ENCODE data around the gene PPP1R2C. TPM values are rescaled to one million over a fixed set of nuclear protein-coding genes. Genes with fewer than 3 reads are reported as not detected.

The PPP1R2C gene
- total RNA-seq: not detected

DNA sequence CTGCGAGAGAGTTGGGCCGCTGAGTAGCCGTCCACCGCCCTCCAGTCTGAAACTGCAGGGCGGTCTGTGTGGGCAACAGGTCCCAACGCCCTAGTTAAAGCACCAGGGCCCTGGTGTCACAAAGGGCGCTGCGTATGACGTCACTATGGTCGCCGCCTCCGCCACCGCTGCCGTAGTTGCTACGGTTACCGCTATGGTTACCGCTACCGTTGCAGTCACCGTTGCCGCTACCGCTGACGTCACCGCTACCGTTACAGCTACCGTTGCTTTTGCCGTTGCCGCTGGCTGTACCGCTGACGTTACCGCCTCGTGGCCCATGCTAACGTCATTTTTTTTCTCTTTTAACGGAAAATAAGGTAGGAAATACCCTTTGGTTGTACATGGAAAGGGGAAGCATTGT is at the start of gene PPP1R2C:
Gene PPP1R2C, minus strand, starts transcription at position 68 of the 400 bp plus-strand sequence. CDS start 84 bp downstream, outside the sequence.
- in situ Hi-C loops (cut with MboI; ENCODE audit: low pct_unique_long_range_greater_than_20kb in 2 of 9, low sequenced_read_pairs in 9 of 9, unreplicated experiment in 9 of 9): no loop called here
- Histone ChIP-seq H3K4me1 (replicated peaks in 1 of 2) (no peaks in the 10 kb centered on the region), H3K4me3 (no peak within 1 kb of the TSS), H3K27ac (no peak within 1 kb of the TSS)
- 58 to 100% (median 97%) methylated on average over 1 to 23 of the region's 33 CpGs; no CpG with 5 or more reads in 5 of the 10 experiments for WGBS, 10 experiments
- no peak for ATAC-seq (replicated peaks in 6 of 8)

DNA sequence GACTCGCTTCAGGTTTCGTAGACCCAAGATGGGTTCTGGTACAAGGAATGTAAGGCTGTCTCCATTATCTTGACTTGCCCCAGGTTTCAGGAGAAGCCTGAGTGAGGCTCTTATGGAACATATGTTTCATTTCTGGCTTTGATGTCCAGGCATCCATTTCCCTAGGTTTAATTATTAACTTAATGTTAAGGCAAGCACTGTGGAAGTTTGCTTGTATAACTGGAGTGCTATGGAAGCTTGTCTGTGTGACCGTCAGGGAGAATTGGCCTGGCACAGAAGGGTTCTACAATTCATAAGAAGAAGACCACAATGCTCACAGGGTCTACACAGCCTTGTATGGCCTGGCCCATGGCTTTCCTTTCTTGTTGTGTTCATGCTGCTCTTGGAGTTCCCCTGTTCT is 47.2 kb upstream of the PPP1R2C start:
- Histone ChIP-seq H3K4me3 (no peak overlapping the region), H3K27ac (no peak overlapping the region), H3K4me1 (replicated peaks in 1 of 2) (no peaks in the 10 kb centered on the region)
- 57 to 100% (median 100%) methylated on average over 2 of the region's 3 CpGs; no CpG with 5 or more reads in 7 of the 10 experiments for WGBS, 10 experiments
- in situ Hi-C loops (cut with MboI; ENCODE audit: low pct_unique_long_range_greater_than_20kb in 2 of 9, low sequenced_read_pairs in 9 of 9, unreplicated experiment in 9 of 9): no loop called here
- no peak for ATAC-seq (replicated peaks in 6 of 8)

DNA sequence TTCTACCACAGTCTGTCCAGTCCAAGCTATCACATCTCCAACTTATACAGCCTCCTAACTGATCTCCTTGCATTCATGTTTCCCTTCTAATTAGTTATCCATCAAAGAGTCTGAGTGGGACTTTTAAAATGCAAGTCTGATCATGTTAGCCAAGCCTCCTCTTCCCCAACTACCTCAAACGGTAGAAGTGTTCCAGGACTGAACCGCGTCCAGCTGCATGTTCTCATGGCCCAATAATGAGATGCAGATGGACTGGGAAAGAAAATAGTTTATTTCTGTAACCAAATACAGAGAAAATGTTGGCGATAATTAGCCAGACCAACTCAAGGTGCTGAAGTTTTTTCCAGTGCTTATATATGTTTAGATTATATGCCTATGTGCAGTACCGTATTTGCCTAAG is 46.6 kb upstream of the PPP1R2C start:
- Histone ChIP-seq H3K27ac (no peak overlapping the region), H3K4me3 (no peak overlapping the region), H3K4me1 (replicated peaks in 1 of 2) (no peaks in the 10 kb centered on the region)
- in situ Hi-C loops (cut with MboI; ENCODE audit: low pct_unique_long_range_greater_than_20kb in 2 of 9, low sequenced_read_pairs in 9 of 9, unreplicated experiment in 9 of 9): no loop called here
- ATAC-seq (replicated peaks in 6 of 8): no peak
- WGBS, 10 experiments: 94 to 100% methylated on average over 1 to 2 of the region's 5 CpGs; no CpG with 5 or more reads in 8 of the 10 experiments

DNA sequence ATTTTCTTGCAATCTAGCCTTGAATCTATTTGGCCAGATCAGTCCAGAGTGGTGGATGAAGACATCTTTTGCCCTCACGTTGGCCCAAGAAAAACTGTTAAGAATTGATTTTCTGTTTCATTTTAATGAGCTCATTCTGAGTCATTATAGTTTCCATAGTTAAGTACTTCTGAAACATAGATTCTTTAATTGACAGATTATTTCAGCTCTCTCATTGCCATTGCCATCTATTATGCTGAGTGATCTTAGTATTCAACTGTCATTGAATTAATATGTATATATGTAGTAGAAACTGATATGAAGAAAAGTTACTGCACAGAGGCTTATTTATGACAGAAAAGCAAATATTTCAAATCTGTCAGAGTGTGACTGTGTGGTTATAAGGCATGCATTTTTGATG is 45.5 kb upstream of the PPP1R2C start:
- Histone ChIP-seq H3K4me3 (no peak overlapping the region), H3K4me1 (replicated peaks in 1 of 2) (no peaks in the 10 kb centered on the region), H3K27ac (no peak overlapping the region)
- ATAC-seq (replicated peaks in 6 of 8): no peak
- in situ Hi-C loops (cut with MboI; ENCODE audit: low pct_unique_long_range_greater_than_20kb in 2 of 9, low sequenced_read_pairs in 9 of 9, unreplicated experiment in 9 of 9): no loop called here
- WGBS, 10 experiments: 0 to 100% (median 100%) methylated on average over 1 of the region's 1 CpG; no CpG with 5 or more reads in 7 of the 10 experiments

DNA sequence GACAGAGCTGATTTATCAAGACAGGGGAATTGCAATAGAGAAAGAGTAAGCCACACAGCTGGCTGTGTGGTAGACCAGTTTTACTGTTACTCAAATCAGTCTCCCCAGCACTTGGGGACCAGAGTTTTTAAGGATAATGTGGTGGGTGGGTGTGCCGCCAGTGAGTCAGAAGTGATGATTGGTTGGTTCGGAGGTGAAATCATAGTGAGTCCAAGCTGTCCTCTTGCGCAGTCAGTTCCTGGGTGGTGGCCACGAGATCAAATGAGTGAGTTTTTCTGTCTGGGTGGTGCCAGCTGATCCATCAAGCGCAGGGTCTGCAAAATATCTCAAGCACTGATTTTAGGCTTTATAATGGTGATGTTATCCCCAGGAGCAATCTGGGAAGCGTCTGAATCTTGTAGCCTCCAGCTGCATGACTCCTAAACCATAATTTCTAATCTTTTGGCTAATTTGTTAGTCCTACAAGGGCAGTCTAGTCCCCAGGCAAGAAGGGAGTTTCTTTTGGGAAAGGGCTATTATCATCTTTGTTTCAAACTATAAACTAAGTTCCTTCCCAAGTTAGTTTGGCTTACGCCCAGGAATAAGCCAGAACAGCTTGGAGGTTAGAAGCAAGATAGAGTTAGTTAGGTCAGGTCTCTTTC is 44.0 kb upstream of the PPP1R2C start:
- no peak for ATAC-seq (replicated peaks in 6 of 8)
- 40 to 90% methylated on average over 1 to 5 of the region's 7 CpGs; no CpG with 5 or more reads in 8 of the 10 experiments for WGBS, 10 experiments
- Histone ChIP-seq H3K4me3 (no peak overlapping the region), H3K27ac (no peak overlapping the region), H3K4me1 (replicated peaks in 1 of 2) (no peaks in the 10 kb centered on the region)
- in situ Hi-C loops (cut with MboI; ENCODE audit: low pct_unique_long_range_greater_than_20kb in 2 of 9, low sequenced_read_pairs in 9 of 9, unreplicated experiment in 9 of 9): no loop called here

DNA sequence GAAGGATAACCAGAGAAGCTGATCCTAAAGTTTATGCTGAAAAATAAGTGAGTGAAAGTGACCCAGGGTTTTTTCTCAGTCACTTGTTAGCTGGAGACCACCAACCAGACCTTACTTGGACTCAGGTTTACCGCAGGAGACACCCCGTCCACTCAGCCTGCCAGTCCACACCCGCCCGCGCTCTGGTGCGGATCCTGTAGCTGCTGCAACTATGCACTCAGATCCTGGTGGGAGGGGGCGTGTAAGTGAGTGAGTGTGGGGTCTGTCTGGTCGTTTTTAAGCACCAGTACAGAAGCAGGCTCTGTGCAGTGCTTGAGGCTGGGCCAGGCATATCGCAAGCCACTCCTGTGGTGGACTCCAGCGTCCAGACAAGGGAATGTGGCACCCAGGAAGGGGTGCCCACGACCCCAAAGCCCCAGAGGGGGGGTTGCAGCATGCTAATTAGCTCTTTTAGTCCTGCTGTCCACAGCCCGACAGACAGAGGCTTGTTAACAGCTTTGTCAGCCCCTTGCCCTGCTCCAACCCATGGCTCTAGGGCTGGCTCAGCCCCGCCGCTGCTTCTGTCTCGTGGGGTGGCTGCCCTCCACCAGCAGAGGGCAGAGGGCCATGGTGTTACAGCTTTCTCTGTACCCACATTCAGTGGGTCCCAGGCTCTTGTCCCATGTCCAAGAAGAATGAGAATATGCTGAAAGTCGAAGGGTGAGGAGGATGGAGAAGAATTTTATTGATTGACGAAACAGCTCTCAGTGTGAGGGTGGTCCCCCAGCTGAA is 40.4 kb upstream of the PPP1R2C start:
- H3K4me1 ChIP-seq (replicated peaks in 1 of 2): no peaks in the 10 kb centered on the region
- in situ Hi-C loops (cut with MboI; ENCODE audit: low pct_unique_long_range_greater_than_20kb in 2 of 9, low sequenced_read_pairs in 9 of 9, unreplicated experiment in 9 of 9): no loop called here
- no peak for ATAC-seq (replicated peaks in 6 of 8)
- no peak overlapping the region for H3K27ac ChIP-seq
- 0 to 84% (median 75%) methylated on average over 1 to 5 of the region's 17 CpGs; no CpG with 5 or more reads in 6 of the 10 experiments for WGBS, 10 experiments
- no peak overlapping the region for H3K4me3 ChIP-seq

DNA sequence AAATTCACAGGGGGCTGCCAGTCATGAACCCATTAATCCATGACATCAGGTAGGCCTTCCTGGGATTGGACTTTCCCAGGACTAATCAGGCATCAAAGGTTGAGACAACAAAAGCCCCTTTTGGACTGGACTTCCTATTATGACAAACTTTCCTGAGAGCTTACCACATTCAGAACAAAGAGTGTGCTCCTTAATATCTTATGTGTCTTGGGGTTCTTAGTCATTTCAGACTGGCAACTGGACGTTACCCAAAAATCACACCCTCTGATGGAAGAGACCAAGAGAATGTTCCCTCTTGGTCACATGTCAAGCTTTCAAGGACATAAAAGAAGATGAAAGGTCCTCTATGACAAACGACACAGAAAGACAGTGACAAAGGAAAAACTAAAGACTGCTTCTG is 31.6 kb upstream of the PPP1R2C start:
- H3K4me3 ChIP-seq: no peak overlapping the region
- no peaks in the 10 kb centered on the region for H3K4me1 ChIP-seq (replicated peaks in 1 of 2)
- no peak for ATAC-seq (replicated peaks in 6 of 8)
- WGBS, 10 experiments: 0 to 100% (median 31%) methylated on average over 1 to 2 of the region's 2 CpGs; no CpG with 5 or more reads in 2 of the 10 experiments
- H3K27ac ChIP-seq: no peak overlapping the region
- in situ Hi-C loops (cut with MboI; ENCODE audit: low pct_unique_long_range_greater_than_20kb in 2 of 9, low sequenced_read_pairs in 9 of 9, unreplicated experiment in 9 of 9): no loop called here

DNA sequence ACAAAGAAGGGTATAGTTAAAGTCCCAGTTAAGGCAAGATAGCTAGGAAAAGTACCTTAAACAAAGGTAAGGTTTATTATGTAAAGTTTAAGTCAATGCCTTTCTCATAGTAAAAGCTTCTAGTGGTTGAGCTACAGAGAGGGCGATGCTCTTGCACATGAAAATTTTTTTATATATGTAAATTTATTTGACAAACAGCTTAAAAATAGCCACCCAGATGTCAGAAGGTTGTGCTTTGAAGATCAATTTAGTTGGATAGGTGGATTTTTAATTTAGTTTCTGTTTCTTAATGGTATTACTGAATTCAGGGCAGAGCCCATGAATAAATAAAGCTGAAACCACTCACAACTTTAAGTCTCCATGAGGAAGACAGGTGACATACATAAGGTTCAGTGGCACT is 29.4 kb upstream of the PPP1R2C start:
- Histone ChIP-seq H3K4me1 (replicated peaks in 1 of 2) (no peaks in the 10 kb centered on the region), H3K4me3 (no peak overlapping the region), H3K27ac (no peak overlapping the region)
- in situ Hi-C loops (cut with MboI; ENCODE audit: low pct_unique_long_range_greater_than_20kb in 2 of 9, low sequenced_read_pairs in 9 of 9, unreplicated experiment in 9 of 9): no loop called here
- peak in 1 of 8 experiments; percentile 45 for ATAC-seq (replicated peaks in 6 of 8)
- 80 to 100% (median 100%) methylated on average over 1 of the region's 1 CpG; no CpG with 5 or more reads in 6 of the 10 experiments for WGBS, 10 experiments

DNA sequence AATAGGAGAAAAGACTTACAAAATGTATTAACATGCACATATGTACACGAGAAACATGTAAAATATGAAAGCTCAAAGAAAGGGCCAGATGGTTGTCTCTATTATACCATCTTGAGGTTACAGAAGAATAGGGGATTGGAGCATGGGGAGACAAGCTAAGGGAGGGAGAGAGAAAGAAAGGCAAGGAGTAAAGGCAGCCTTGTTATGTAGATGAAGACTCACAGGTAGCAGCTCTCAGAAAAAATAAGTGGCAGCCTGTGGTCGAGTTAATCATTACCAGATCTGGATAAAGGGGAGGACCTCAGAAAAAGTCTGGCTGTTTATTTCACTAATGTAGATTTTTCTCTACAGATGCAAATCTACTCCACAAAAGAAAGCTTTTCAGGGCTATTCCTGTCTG is 26.6 kb upstream of the PPP1R2C start:
- no peak overlapping the region for H3K4me3 ChIP-seq
- no peak overlapping the region for H3K27ac ChIP-seq
- peak in 4 of 8 experiments; percentile 15 to 43 (median 30) for ATAC-seq (replicated peaks in 6 of 8)
- in situ Hi-C loops (cut with MboI; ENCODE audit: low pct_unique_long_range_greater_than_20kb in 2 of 9, low sequenced_read_pairs in 9 of 9, unreplicated experiment in 9 of 9): no loop called here
- 0 to 17% (median 0%) methylated on average over 1 to 2 of the region's 2 CpGs; no CpG with 5 or more reads in 4 of the 10 experiments for WGBS, 10 experiments
- H3K4me1 ChIP-seq (replicated peaks in 1 of 2): no peaks in the 10 kb centered on the region

DNA sequence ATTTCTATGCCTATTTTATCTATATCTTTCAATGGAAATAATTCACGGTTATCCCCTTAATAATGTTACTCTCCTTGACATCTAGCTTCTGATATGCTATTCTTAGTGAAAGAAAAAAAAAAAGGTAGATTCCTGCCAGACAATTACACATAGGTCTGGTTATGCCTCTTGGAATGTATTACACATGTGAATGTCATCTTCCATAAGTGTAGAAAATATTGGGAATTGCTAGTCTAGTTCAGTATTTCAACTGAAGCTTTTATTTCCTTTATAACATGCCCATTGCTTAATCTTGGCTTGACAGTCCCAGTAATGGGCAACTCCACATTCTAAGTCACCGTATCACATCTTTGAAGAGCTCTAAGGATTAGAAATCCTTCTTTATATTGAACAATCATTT is 25.4 kb upstream of the PPP1R2C start:
- H3K4me1 ChIP-seq (replicated peaks in 1 of 2): no peaks in the 10 kb centered on the region
- no peak for ATAC-seq (replicated peaks in 6 of 8)
- in situ Hi-C loops (cut with MboI; ENCODE audit: low pct_unique_long_range_greater_than_20kb in 2 of 9, low sequenced_read_pairs in 9 of 9, unreplicated experiment in 9 of 9): no loop called here
- H3K27ac ChIP-seq: no peak overlapping the region
- 17 to 100% (median 79%) methylated on average over 1 to 2 of the region's 2 CpGs; no CpG with 5 or more reads in 4 of the 10 experiments for WGBS, 10 experiments
- no peak overlapping the region for H3K4me3 ChIP-seq

DNA sequence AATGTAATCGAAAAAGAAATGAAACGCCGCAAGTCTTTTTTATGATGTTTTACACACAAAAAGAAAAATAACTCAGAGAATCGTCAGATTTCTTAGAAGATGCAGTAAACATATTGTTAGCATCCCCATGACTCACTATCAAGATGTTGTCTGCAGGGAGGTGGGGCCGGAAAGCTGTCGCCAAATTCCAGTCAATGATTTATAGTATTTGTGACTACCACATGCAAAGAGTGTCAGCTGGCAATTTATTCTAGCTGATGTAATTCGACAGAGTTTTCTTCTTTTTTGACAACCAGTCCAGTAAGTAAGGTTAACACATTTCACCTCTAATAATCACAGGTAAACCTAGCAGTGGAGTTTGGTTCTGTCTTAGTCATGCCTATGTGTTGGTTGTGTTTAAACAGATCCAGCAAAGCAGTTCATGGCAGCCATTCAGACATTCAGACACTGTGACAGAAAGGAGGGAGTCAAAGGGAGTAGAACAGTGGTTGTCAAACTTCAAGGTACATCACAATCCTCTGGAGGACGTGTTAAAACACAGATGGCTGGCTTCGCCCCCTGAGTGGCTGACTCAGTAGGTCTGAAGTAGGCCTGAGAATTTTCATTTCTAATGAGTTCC is 19.8 kb upstream of the PPP1R2C start:
- no peaks in the 10 kb centered on the region for H3K4me1 ChIP-seq (replicated peaks in 1 of 2)
- peak in 3 of 8 experiments; percentile 40 to 98 (median 97) for ATAC-seq (replicated peaks in 6 of 8)
- WGBS, 10 experiments: 0 to 80% (median 38%) methylated on average over 1 to 7 of the region's 9 CpGs; no CpG with 5 or more reads in 2 of the 10 experiments
- H3K4me3 ChIP-seq: no peak overlapping the region
- in situ Hi-C loops (cut with MboI; ENCODE audit: low pct_unique_long_range_greater_than_20kb in 2 of 9, low sequenced_read_pairs in 9 of 9, unreplicated experiment in 9 of 9): no loop called here
- H3K27ac ChIP-seq: no peak overlapping the region

DNA sequence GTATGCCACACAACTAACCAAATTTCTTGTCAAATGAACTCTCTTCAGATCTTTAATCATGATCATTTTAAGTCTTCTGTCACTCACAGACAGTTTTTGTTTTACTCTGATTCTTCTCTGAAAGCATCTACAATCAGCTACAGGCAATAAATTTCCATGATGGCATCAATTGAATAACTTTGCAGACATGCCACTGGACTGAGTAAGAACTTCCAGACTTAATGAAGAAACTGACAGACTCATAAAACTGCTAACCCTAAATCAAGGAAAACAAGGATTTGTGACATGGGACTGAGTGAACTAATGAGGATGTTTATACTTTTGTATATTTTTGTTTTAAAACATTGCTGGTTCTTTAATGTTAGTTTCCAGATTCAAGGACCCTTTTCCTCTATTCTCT is 5.5 kb upstream of the PPP1R2C start:
- no peak overlapping the region for H3K27ac ChIP-seq
- ATAC-seq (replicated peaks in 6 of 8): no peak
- in situ Hi-C loops (cut with MboI; ENCODE audit: low pct_unique_long_range_greater_than_20kb in 2 of 9, low sequenced_read_pairs in 9 of 9, unreplicated experiment in 9 of 9): no loop called here

DNA sequence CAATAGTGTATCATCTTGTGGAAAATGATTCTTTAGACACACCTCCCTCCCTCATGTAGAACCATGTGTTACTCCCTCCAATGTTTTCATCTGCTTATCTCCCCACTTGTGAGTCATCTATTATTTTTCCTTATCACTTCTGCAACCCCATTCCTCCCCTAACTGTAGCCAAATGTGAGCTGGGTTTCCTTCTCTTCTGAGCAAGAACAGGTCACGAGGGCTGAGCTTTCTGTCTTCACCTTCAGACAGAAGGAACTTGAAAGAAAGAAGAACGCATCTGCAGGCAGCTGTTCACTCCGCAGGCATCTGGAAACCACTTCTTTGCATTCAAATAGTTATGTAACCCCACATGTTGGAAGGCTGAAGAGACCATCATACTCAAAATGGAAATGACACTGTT is 1.8 kb downstream of the PPP1R2C start:
- in situ Hi-C loops (cut with MboI; ENCODE audit: low pct_unique_long_range_greater_than_20kb in 2 of 9, low sequenced_read_pairs in 9 of 9, unreplicated experiment in 9 of 9): no loop called here
- Histone ChIP-seq H3K4me3 (no peak overlapping the region), H3K4me1 (replicated peaks in 1 of 2) (no peaks in the 10 kb centered on the region), H3K27ac (no peak overlapping the region)
- peak in 1 of 8 experiments; percentile 21 for ATAC-seq (replicated peaks in 6 of 8)
- WGBS, 10 experiments: 0 to 82% (median 71%) methylated on average over 2 to 3 of the region's 3 CpGs; no CpG with 5 or more reads in 6 of the 10 experiments

More for the DNA sequence above, 5.5 kb upstream of the PPP1R2C start:
- H3K4me1 ChIP-seq (replicated peaks in 1 of 2): no peaks in the 10 kb centered on the region
- no peak overlapping the region for H3K4me3 ChIP-seq

All from motor neuron (in vitro differentiated cells).